CD4-positive, alpha-beta T cell treated with Interleukin-15 for 4 hours (primary cell): ENCODE results near the gene CYSRT1.

Experiments
- DNase-seq: peaks from one replicate; pipeline ENCODE4 v3.0.0-alpha.2; 2020; ENCODE audit warnings: low spot score

The CYSRT1 gene

GRCh38 chr9:137190315-137190856 is 34.6 kb upstream of the CYSRT1 start:
- DNase-seq, result no peak

DNA sequence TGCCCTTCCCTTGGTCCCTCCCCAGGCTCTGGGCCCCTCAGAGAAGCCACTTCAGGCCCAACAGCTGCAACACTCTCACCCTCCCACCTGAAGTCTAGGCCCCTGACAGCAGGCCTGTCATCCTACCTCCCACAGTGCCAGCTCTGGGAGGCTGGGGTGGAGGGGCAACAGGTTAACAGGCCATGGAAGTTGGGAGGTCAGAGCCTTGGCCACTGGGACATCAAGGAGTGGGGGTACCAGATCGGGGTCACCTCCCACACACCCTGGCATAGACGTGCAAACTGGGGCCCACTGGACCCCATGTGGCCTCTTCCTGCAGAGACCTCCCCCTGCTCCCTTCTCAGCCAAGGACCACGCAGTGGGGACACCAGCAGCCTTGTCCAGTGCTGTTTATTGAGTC is 33.7 kb upstream of the CYSRT1 start:
- no peak for DNase-seq

GRCh38 chr9:137191691-137192447 is 33.1 kb upstream of the CYSRT1 start:
- no peak for DNase-seq

- no peak for DNase-seq
Measured at GRCh38 chr9:137192448-137192780, 32.6 kb upstream of the CYSRT1 start.

DNA sequence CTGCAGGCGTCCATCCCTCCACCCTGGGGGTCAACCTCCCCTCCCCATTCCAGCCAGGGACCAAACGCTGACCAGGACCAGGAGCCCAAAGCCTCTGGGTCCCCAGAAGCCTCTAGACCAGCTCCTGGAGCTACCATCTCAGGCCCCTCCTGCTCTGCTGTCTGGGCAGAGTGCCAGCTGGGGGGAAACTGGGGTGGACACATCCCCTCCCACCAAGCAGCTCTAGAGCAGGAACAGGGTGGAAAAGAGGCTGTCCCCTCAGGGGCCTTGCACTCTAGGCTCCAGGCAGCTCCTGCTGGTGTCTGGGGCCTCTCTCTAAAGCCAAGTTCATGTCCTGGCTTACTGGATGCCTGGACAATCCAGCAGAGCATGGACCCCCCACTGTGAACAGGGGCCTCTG is 32.1 kb upstream of the CYSRT1 start:
- DNase-seq, result no peak

GRCh38 chr9:137193771-137194170 is 31.2 kb upstream of the CYSRT1 start:
- no peak for DNase-seq

DNA sequence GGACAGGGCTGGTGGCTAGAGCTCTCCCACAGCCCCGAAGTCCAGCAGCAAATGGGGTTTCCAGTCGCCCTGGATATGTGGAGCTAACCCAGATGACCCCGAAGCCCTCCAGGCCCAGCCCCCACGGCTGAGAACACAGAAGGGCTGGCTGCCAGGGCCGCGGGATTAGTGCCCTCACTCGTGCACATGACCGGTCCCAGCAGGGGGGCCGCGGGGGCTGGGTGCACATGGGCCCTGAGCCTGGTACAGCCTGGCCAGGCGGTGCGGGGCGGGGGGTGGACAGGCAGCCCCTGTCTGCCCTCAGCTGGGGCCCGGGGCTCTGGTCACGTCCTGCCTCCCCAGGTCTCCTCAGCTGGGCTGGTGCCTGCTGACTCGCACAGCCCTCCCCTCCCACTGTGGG is 30.6 kb upstream of the CYSRT1 start:
- no peak for DNase-seq

DNA sequence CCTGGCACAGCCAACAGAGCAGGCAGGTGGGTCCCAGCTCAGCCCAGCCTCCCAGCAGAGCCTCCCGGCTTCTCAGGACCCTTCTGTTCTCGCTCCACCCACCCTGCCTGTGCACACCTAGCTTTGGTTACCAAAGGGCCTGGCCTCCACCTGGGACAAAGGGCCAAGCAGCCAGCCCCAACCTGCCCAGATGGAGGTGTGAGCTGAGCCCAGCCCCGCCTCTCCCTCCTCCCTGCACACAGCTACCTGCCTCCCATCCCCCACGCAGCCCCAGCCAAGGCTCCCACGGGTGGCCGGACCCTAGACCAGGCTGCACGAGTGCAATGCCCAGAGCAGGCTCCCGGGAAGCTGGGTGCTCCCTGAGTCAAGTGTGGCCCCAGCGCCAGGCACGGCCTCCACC is 30.1 kb upstream of the CYSRT1 start:
- no peak for DNase-seq

GRCh38 chr9:137195525-137196220 is 29.3 kb upstream of the CYSRT1 start:
- no peak for DNase-seq

- DNase-seq, result no peak
Measured at GRCh38 chr9:137198051-137198901, 26.7 kb upstream of the CYSRT1 start.

- no peak for DNase-seq
Measured at GRCh38 chr9:137198902-137199283, 26.1 kb upstream of the CYSRT1 start.

DNA sequence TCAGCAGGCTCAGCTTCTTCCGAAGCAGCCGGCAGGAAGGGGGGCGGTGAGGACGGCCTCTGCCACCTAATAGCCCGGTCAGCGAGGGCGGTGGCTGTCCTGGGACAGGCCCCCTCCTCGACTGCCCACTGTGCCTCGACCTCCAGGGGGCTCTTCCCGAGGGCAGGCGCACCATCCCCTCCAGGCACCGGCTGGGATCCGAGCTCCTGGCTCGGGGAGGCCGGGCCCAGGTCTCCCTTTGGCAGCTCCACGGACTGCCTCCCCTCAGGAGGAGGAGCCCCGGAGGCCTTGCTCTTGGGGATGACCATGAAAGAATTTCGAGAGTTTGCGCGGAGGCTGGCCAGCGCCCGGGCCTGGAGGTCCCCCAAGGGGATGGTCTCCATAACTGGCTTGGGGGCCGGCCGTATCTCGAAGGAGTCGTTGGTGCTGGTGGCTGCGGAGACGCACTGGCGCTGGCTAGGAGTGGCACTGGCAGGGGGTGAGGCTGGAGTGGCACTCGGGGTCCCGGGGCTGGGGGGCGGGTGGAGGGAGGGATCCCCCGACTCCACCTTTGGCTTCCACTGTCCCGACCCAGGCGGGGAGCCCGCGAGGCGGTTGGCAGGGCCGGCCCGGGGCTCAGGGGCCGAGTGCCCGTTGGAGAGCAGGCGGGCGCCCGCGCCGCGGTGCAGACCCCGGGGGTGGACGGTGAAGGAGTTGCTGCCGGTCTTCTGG is 25.4 kb upstream of the CYSRT1 start:
- DNase-seq, result no peak

- peak; percentile 98 for DNase-seq
Measured at GRCh38 chr9:137200311-137201204, 24.4 kb upstream of the CYSRT1 start, which contains the start of gene TPRN. TPRN (minus strand) TSS chr9:137200741; CDS start chr9:137200711, 30 bp downstream.

GRCh38 chr9:137201205-137201868 is 23.6 kb upstream of the CYSRT1 start:
- DNase-seq, result no peak

DNA sequence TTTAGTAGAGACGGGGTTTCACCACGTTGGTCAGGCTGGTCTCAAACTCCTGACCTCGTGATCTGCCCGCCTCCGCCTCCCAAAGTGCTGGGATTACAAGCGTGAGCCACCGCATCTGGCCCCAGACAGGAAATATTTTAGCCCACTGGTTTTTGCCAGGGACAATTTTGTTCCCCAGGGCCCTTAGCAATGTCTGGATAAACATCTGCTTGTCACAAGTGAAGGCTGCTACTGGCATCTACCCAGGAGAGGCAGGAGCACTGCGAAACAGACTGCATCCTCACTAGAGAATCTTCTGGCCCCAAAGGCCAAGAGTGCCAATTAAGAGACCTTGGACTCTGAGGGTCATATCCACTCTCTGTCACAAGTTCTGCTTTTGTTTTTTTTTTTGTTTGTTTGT is 22.0 kb upstream of the CYSRT1 start:
- no peak for DNase-seq

GRCh38 chr9:137204731-137205125 is 20.2 kb upstream of the CYSRT1 start:
- no peak for DNase-seq

DNA sequence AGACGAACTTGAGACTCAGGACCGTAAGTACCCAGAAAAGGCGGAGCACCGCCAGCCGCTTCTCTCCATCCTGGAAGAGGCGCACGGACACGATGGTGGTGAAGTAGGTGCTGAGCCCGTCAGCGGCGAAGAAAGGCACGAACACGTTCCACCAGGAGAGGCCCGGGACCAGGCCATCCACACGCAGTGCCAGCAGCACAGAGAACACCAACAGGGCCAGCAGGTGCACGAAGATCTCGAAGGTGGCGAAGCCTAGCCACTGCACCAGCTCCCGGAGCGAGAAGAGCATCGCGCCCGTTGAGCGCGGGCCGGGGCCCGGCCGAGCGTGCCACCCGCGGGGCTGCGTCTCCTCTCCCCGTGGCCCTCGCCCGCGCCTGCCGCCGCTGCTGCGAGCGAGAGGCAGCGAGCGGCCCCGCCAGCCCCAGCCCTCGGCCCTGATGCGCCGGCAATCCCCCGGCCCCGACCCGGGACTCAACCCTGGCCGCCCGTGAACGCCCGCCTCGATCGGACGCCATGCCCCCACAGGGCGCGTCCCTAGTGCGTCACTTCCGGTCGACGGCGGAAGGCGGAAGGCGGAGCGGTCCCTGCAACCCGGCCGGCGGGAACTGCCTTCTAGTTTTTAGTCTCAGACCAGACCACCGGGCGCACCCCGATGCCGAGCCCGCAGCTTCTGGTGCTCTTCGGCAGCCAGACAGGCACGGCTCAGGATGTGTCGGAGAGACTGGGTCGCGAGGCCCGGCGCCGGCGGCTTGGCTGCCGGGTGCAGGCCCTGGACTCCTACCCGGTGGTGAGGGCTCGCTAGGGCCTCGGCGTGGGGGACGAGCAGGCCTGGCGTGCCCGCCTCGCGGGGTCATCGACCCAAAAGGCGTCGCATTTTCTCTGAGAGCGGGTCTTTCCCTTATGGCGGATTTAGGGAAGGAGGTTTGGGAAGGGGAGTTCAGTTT is 19.6 kb upstream of the CYSRT1 start, which contains the start of the genes NDOR1 and TMEM203:
TSS of gene NDOR1 (plus strand) at position 575 of the 944 bp plus-strand sequence. CDS start at position 653, 78 bp downstream.
TSS of gene TMEM203 (minus strand) at position 523 of the 944 bp plus-strand sequence. CDS start at position 289, 234 bp downstream.
- peak; percentile 90 for DNase-seq

DNA sequence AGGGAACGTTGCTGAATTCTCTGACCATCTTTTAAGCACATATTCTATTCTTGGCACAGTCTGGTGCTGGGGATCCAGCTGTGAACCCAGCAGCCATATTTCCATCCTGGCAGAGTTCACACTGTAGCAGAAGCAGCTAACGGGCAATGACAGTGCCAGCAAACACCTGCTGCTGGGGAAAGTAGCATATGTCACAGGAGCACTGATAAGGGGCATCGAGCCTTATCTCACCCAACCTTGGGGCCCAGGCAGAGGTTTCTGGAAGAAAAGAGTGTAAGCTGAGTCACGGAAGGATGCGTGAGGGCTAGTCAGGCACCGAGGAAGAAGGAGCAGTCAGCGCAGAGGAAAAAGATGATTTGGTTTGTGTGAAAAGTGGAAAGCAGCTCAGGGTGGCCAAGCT is 18.4 kb upstream of the CYSRT1 start:
- no peak for DNase-seq

DNA sequence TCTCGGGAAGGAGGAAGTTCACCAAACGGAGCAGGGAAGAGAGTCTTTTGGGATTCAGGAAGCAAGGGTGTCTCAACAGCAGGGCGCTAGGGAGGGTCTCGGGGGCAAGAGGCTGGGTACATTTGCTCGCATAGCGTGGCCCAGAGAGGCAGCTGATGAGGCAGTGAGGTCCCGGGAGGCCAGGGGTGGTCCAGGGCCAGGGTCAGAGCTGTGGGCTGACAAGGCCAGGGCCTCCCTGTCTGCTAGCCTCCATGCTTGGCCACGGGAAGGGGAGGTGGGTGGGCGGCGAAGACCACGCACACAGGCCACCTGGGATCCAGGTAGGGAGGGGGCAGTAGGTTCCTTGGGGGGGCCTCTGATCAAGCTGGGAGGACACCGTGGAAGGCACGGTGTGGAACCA is 13.4 kb upstream of the CYSRT1 start:
- no peak for DNase-seq
